HCT116 (cell line): Measurements from ENCODE around the gene VCPKMT. TPM values are rescaled to one million over a fixed set of nuclear protein-coding genes. Genes with fewer than 3 reads are reported as not detected.

Experiments used
- ATAC-seq: fragments of 200-7000 bp; cut with Tn5 transposase; 2 replicates; pipeline ENCODE4 v1.9.1; 2020; ENCODE audit warnings: mild to moderate bottlenecking, moderate library complexity
- BruUV-seq: library from RNA; stranded (reverse); fragments of 400-500 nt; replicated peaks from 2 replicates; lab custom pipeline; 2021; lab: Mats Ljungman, UMichigan
- CTCF ChIA-PET: fragments of 300-600 bp; sonication (Branson Sonifier 250); formaldehyde crosslinking; loops from one replicate; lab custom pipeline; 2021; ENCODE audit warnings: antibody characterized with exemption; lab: Charles Lee
- POLR2A ChIA-PET: fragments of 300-600, 350-600 bp; sonication (Branson Sonifier 250); formaldehyde crosslinking; loops from one replicate; lab custom pipeline; 2021; ENCODE audit warnings: antibody characterized with exemption; lab: Charles Lee
- RAD21 ChIA-PET, 2 experiments: fragments of 300-600 bp; sonication (Branson Sonifier 250); formaldehyde crosslinking; loops; one replicate each; lab custom pipeline; 2023; ENCODE audit warnings: low total read pairs in 2 of 2; ENCODE audit not compliant: uncharacterized antibody in 2 of 2, unreplicated experiment in 2 of 2, low non-redundant PET in 1 of 2; lab: Charles Lee
- DNase-seq: peaks from one replicate; pipeline ENCODE4 v3.0.0-alpha.2; 2010; ENCODE audit warnings: low read depth, low spot score
- H2AFZ ChIP-seq: fragments of 200-600 bp; shearing (Covaris generic), sonication (generic); 2 replicates; pipeline ENCODE4 v1.6.1; 2017; ENCODE audit warnings: low read depth, mixed run types, mixed read lengths, antibody characterized with exemption, low read length; ENCODE audit not compliant: poor library complexity, severe bottlenecking
- H3K27ac ChIP-seq: 2 replicates; pipeline ENCODE4 v1.5.1; 2012; ENCODE audit warnings: low read depth, low read length
- H3K27me3 ChIP-seq: fragments of 200-600 bp; sonication (generic); 2 replicates; pipeline ENCODE4 v1.6.1; 2016; ENCODE audit warnings: mixed run types, low read length, mixed read lengths; ENCODE audit not compliant: insufficient read depth
- H3K36me3 ChIP-seq, 2 experiments: fragments of 200-500 bp in 1 of 2; fragments of 200-600 bp in 1 of 2; sonication (Bioruptor generic) in 1 of 2; sonication (generic) in 1 of 2; 2 replicates each; pipeline versions ENCODE4 v1.5.1 to v1.6.1; 2014 to 2016; ENCODE audit warnings: low read length in 2 of 2, inconsistent platforms in 1 of 2, mixed read lengths in 1 of 2, mixed run types in 1 of 2; ENCODE audit not compliant: insufficient read depth in 2 of 2, control insufficient read depth in 1 of 2
- H3K4me1 ChIP-seq, 2 experiments: fragments of 200-600 bp in 1 of 2; sonication (generic) in 1 of 2; 2 replicates each; pipeline versions ENCODE4 v1.5.1 to v1.6.1; 2012 to 2017; ENCODE audit warnings: low read length in 2 of 2, inconsistent platforms in 1 of 2, mild to moderate bottlenecking in 1 of 2, mixed read lengths in 1 of 2, mixed run types in 1 of 2, moderate library complexity in 1 of 2; ENCODE audit not compliant: insufficient read depth in 2 of 2, control insufficient read depth in 1 of 2
- H3K4me2 ChIP-seq: fragments of 200-600 bp; sonication (generic); 2 replicates; pipeline ENCODE4 v1.6.1; 2017; ENCODE audit warnings: mixed run types, low read length, mixed read lengths
- H3K4me3 ChIP-seq, 2 experiments: fragments of 200-600 bp in 1 of 2; sonication (generic) in 1 of 2; replicated peaks in 1 of 2; 2 replicates each; pipeline ENCODE4 v1.5.1; 2011 to 2016; ENCODE audit warnings: low read length in 2 of 2, control low read depth in 1 of 2, low read depth in 1 of 2, mild to moderate bottlenecking in 1 of 2, mixed read lengths in 1 of 2, mixed run types in 1 of 2
- H3K79me2 ChIP-seq: fragments of 200-600 bp; sonication (generic); 2 replicates; pipeline ENCODE4 v1.6.1; 2017; ENCODE audit warnings: mild to moderate bottlenecking, mixed run types, low read length, moderate library complexity, mixed read lengths; ENCODE audit not compliant: insufficient read depth
- H3K9ac ChIP-seq: fragments of 200-600 bp; sonication (generic); 2 replicates; pipeline ENCODE4 v1.6.1; 2016; ENCODE audit warnings: low read length, mixed read lengths
- H3K9me2 ChIP-seq: fragments of 200-600 bp; sonication (generic), shearing (Covaris generic); 2 replicates; pipeline ENCODE4 v1.6.1; 2017; ENCODE audit warnings: mixed run types, mild to moderate bottlenecking, moderate library complexity; ENCODE audit not compliant: insufficient read depth
- H3K9me3 ChIP-seq, 2 experiments: fragments of 200-500 bp in 1 of 2; fragments of 200-600 bp in 1 of 2; sonication (Bioruptor generic) in 1 of 2; sonication (generic) in 1 of 2; 2 replicates each; pipeline ENCODE4 v1.6.1; 2014 to 2017; ENCODE audit warnings: low read length in 2 of 2, mixed read lengths in 2 of 2, inconsistent platforms in 1 of 2, low read depth in 1 of 2, mild to moderate bottlenecking in 1 of 2, mixed run types in 1 of 2, moderate library complexity in 1 of 2; ENCODE audit not compliant: control insufficient read depth in 1 of 2, insufficient read depth in 1 of 2
- H4K20me1 ChIP-seq: fragments of 200-600 bp; sonication (generic), shearing (Covaris generic); 2 replicates; pipeline ENCODE4 v1.6.1; 2017; ENCODE audit warnings: mixed run types, mild to moderate bottlenecking, moderate library complexity; ENCODE audit not compliant: insufficient read depth
- CBX3 ChIP-seq: IDR thresholded peaks from 2 replicates; pipeline ENCODE4 v1.6.1; 2012; ENCODE audit warnings: low read depth
- CEBPB ChIP-seq: IDR thresholded peaks from 2 replicates; pipeline ENCODE4 v1.6.1; 2012; ENCODE audit warnings: low read depth
- EGR1 ChIP-seq: IDR thresholded peaks from 2 replicates; pipeline ENCODE4 v1.6.1; 2012; ENCODE audit warnings: low read depth
- ELF1 ChIP-seq: IDR thresholded peaks from 2 replicates; pipeline ENCODE4 v1.6.1; 2012; ENCODE audit warnings: low read depth, borderline replicate concordance
- FOSL1 ChIP-seq: IDR thresholded peaks from 2 replicates; pipeline ENCODE4 v1.6.1; 2012; ENCODE audit warnings: low read depth
- JUND ChIP-seq: IDR thresholded peaks from 2 replicates; pipeline ENCODE4 v1.6.1; 2012
- POLR2AphosphoS5 ChIP-seq: IDR thresholded peaks from 2 replicates; pipeline ENCODE4 v1.6.1; 2011; ENCODE audit warnings: mild to moderate bottlenecking, low read depth, low read length, moderate library complexity
- RAD21 ChIP-seq: IDR thresholded peaks from 2 replicates; pipeline ENCODE4 v1.6.1; 2012; ENCODE audit warnings: low read depth, mild to moderate bottlenecking
- SIN3A ChIP-seq: IDR thresholded peaks from 2 replicates; pipeline ENCODE4 v1.6.1; 2012; ENCODE audit warnings: low read depth
- SP1 ChIP-seq: IDR thresholded peaks from 2 replicates; pipeline ENCODE4 v1.6.1; 2012; ENCODE audit warnings: low read depth
- SRF ChIP-seq: IDR thresholded peaks from 2 replicates; pipeline ENCODE4 v1.6.1; 2012; ENCODE audit warnings: low read depth
- TCF7L2 ChIP-seq: IDR thresholded peaks from 2 replicates; pipeline ENCODE4 v1.7.0; 2011; ENCODE audit warnings: borderline replicate concordance, inconsistent platforms; ENCODE audit not compliant: insufficient read depth, insufficient read length; ENCODE audit errors: extremely low read depth
- YY1 ChIP-seq: IDR thresholded peaks from 2 replicates; pipeline ENCODE4 v1.6.1; 2011; ENCODE audit warnings: low read length, low read depth, moderate library complexity, mild to moderate bottlenecking; ENCODE audit not compliant: insufficient replicate concordance; ENCODE audit errors: extremely low read depth
- ZNF274 ChIP-seq: fragments of 200-500 bp; sonication (Bioruptor generic); IDR thresholded peaks from 2 replicates; pipeline ENCODE4 v1.6.1; 2014; ENCODE audit warnings: mild to moderate bottlenecking, low read depth, low read length, inconsistent platforms
- intact Hi-C: fragments of 100-400 bp; cut with micrococcal nuclease; formaldehyde crosslinking; loops from 2 replicates; pipeline ENCODE4 v1.10.0; 2022
- total RNA-seq: library from RNA; stranded (reverse); gene quantifications from one replicate; pipeline ENCODE4 v1.2.1, GENCODE V29; 2021; ENCODE audit not compliant: unreplicated experiment
- TF ChIP-seq, protein P1 (sequence below): IDR thresholded peaks from 2 replicates; pipeline ENCODE4 v1.6.1; 2011; ENCODE audit warnings: mild to moderate bottlenecking, low read length, moderate library complexity; ENCODE audit not compliant: insufficient replicate concordance; ENCODE audit errors: extremely low read depth
- TF ChIP-seq, protein P2 (sequence below): IDR thresholded peaks from 2 replicates; pipeline ENCODE4 v1.6.1; 2012; ENCODE audit warnings: low read depth

The VCPKMT gene
- total RNA-seq, 1 experiment from 2014 or later, result 9.7 TPM

DNA sequence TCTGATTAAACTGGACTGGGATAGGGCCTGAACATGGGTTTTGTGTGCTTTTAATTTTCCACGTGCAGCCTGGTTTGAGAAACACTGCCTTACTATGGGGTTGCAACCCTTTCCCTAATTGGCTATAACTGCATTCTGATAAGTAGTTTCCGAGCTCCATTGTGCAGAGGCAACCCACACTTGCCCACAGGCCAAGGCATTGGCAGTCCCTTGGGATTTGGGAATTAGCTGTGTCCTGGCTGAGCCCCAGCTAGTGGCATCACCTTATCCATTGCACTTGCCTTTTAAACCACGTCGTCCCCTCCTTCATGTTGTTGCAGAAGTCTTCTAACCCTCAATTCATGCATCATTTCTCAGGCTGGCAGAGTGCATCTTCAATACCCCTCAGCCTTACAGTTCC, 10.2 kb downstream of the VCPKMT start:
- H3K36me3 ChIP-seq, result peaks cover 12 to 23% of the 10 kb centered on the region in 2 experiments; a peak in 3 of 4 replicates
- ChIA-PET CTCF (interaction anchor here (1.2 to 3.8 kb wide), 2 partner anchors 240 to 245 kb away, joined by 4 to 32 read pairs; no protein-coding TSS in a partner anchor), POLR2A (interaction anchor here (1.4 kb wide), 1 partner anchor 244 kb away, joined by 3 read pairs; no protein-coding TSS in a partner anchor), RAD21 (no interaction called here)
- TF ChIP-seq YY1, result no peak
- no peaks in the 10 kb centered on the region for H3K9me3 ChIP-seq
- no peak overlapping the region for H3K27ac ChIP-seq
- no peaks in the 10 kb centered on the region for H4K20me1 ChIP-seq
- no peaks in the 10 kb centered on the region for H3K9me2 ChIP-seq
- H3K27me3 ChIP-seq, result no peaks in the 10 kb centered on the region
- DNase-seq (no peak), ATAC-seq (no peak)
- H3K79me2 ChIP-seq, result 0 out of 2 replicates have a peak, but pooled peaks cover 2% of the 10 kb centered on the region
- no peak overlapping the region for H3K4me2 ChIP-seq
- intact Hi-C loops, result loop anchor here (5.0 kb wide), 2 partner anchors 104 to 426 kb away; partner anchors contain the start of gene MAP4K5
- H3K9ac ChIP-seq, result no peak overlapping the region
- no TSS peak for BruUV-seq
- no peak overlapping the region for H3K4me3 ChIP-seq
- H2AFZ ChIP-seq, result no peak overlapping the region
- H3K4me1 ChIP-seq, result peaks cover 0 to 4% of the 10 kb centered on the region in 2 experiments; a peak in 1 of 4 replicates

DNA sequence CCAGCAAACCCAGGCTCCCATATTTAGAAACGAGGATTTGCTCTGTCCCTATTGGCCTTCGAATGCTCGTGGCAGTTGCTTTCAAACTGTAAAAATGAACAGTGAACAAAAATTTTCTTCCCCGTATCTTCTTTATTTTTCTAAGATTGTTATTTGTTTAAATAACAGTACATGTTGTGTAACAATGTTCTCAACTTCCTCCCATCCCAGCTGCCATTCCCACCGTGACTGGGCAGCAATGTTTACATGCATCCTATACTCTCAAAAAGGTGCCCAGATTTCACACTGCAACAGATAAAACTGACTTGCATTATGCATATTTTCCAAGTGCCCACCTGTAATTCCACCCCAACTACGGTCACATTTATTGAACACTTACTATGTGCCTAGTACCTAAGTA, 12.8 kb downstream of the VCPKMT start:
- H3K9me3 ChIP-seq, result no peaks in the 10 kb centered on the region
- H3K4me3 ChIP-seq, result no peak overlapping the region
- ChIA-PET POLR2A (interaction anchor here (1.7 kb wide), 1 partner anchor 251 kb away, joined by 6 read pairs; the partner anchor contains the start of gene NEMF), CTCF (interaction anchor here (2.4 to 3.8 kb wide), 2 partner anchors 237 to 251 kb away, joined by 18 to 32 read pairs; partner anchors contain the start of gene NEMF), RAD21 (no interaction called here)
- no TSS peak for BruUV-seq
- no peaks in the 10 kb centered on the region for H4K20me1 ChIP-seq
- H3K36me3 ChIP-seq, result peaks cover 0 to 2% of the 10 kb centered on the region in 2 experiments; a peak in 2 of 4 replicates
- no peak overlapping the region for H3K4me2 ChIP-seq
- H3K4me1 ChIP-seq, result peaks cover 9 to 26% of the 10 kb centered on the region in 2 experiments
- ATAC-seq (no peak), DNase-seq (no peak)
- H3K9me2 ChIP-seq, result no peaks in the 10 kb centered on the region
- intact Hi-C loops, result no loop called here
- no peaks in the 10 kb centered on the region for H3K79me2 ChIP-seq
- no peak overlapping the region for H3K9ac ChIP-seq
- H3K27me3 ChIP-seq, result no peaks in the 10 kb centered on the region
- H2AFZ ChIP-seq, result no peak overlapping the region
- H3K27ac ChIP-seq, result no peak overlapping the region
- TF ChIP-seq POLR2AphosphoS5, result no peak
- TF ChIP-seq CEBPB, result no peak
- TF ChIP-seq CBX3, result no peak
- TF ChIP-seq RAD21, result no peak
- TF ChIP-seq SP1, result no peak
- TF ChIP-seq JUND, result no peak
- no peak for TF ChIP-seq SIN3A
- TF ChIP-seq, protein P1, sequence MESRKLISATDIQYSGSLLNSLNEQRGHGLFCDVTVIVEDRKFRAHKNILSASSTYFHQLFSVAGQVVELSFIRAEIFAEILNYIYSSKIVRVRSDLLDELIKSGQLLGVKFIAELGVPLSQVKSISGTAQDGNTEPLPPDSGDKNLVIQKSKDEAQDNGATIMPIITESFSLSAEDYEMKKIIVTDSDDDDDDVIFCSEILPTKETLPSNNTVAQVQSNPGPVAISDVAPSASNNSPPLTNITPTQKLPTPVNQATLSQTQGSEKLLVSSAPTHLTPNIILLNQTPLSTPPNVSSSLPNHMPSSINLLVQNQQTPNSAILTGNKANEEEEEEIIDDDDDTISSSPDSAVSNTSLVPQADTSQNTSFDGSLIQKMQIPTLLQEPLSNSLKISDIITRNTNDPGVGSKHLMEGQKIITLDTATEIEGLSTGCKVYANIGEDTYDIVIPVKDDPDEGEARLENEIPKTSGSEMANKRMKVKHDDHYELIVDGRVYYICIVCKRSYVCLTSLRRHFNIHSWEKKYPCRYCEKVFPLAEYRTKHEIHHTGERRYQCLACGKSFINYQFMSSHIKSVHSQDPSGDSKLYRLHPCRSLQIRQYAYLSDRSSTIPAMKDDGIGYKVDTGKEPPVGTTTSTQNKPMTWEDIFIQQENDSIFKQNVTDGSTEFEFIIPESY, result no peak
- TF ChIP-seq ZNF274, result no peak
- TF ChIP-seq, protein P2, sequence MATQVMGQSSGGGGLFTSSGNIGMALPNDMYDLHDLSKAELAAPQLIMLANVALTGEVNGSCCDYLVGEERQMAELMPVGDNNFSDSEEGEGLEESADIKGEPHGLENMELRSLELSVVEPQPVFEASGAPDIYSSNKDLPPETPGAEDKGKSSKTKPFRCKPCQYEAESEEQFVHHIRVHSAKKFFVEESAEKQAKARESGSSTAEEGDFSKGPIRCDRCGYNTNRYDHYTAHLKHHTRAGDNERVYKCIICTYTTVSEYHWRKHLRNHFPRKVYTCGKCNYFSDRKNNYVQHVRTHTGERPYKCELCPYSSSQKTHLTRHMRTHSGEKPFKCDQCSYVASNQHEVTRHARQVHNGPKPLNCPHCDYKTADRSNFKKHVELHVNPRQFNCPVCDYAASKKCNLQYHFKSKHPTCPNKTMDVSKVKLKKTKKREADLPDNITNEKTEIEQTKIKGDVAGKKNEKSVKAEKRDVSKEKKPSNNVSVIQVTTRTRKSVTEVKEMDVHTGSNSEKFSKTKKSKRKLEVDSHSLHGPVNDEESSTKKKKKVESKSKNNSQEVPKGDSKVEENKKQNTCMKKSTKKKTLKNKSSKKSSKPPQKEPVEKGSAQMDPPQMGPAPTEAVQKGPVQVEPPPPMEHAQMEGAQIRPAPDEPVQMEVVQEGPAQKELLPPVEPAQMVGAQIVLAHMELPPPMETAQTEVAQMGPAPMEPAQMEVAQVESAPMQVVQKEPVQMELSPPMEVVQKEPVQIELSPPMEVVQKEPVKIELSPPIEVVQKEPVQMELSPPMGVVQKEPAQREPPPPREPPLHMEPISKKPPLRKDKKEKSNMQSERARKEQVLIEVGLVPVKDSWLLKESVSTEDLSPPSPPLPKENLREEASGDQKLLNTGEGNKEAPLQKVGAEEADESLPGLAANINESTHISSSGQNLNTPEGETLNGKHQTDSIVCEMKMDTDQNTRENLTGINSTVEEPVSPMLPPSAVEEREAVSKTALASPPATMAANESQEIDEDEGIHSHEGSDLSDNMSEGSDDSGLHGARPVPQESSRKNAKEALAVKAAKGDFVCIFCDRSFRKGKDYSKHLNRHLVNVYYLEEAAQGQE, result no peak
- no peak for TF ChIP-seq EGR1
- TF ChIP-seq FOSL1, result no peak
- TF ChIP-seq ELF1, result no peak
- no peak for TF ChIP-seq TCF7L2
- TF ChIP-seq SRF, result no peak
